HG02678 (cell line): ENCODE measurements around the gene INO80D.

Experiments
- ATAC-seq: cut with Tn5 transposase; IDR thresholded peaks from one replicate; pipeline ENCODE4 v1.9.1; 2021; ENCODE audit warnings: mild to moderate bottlenecking, moderate library complexity; ENCODE audit not compliant: unreplicated experiment

The INO80D gene

GRCh38 chr2:205946226-205946625 is 139.7 kb downstream of the INO80D start:
- no peak for ATAC-seq
